ENCODE results near the gene EXOC5. TPM values are rescaled to one million over a fixed set of nuclear protein-coding genes. Genes with fewer than 3 reads are reported as not detected.

Gene EXOC5
- total RNA-seq, 2 donors from 2014 or later = 101 to 107 TPM

GRCh38 chr14:57297852-57298251 lies 29.1 kb upstream of the EXOC5 start:
- no peaks in the 10 kb centered on the region for H3K9me3 Mint-ChIP-seq
- no peak overlapping the region for H3K27ac Mint-ChIP-seq
- 91% methylated on average over 4 of the region's 4 CpGs for WGBS, 2 experiments (ENCODE audit: insufficient coverage in 1 of 2, insufficient read length in 1 of 2)
- Histone ChIP-seq H3K9me3 (ENCODE audit: control insufficient read depth, low read length) (no peaks in the 10 kb centered on the region), H3K27me3 (ENCODE audit: control insufficient read depth, insufficient read depth, low read length, poor library complexity, severe bottlenecking) (no peaks in the 10 kb centered on the region), H3K4me1 (ENCODE audit: control insufficient read depth, insufficient read depth, low read length) (peaks cover 2% of the 10 kb centered on the region), H3K4me3 (ENCODE audit: low read length) (no peak overlapping the region), H3K9ac (ENCODE audit: extremely low read depth, low read length, poor library complexity, severe bottlenecking) (no peak overlapping the region), H3K36me3 (ENCODE audit: control insufficient read depth, insufficient read depth, low read length) (no peaks in the 10 kb centered on the region), H3K27ac (ENCODE audit: low read depth, low read length) (no peak overlapping the region)
- H3K4me3 Mint-ChIP-seq = no peak overlapping the region
- no peaks in the 10 kb centered on the region for H3K36me3 Mint-ChIP-seq (ENCODE audit: low read depth)
- TF ChIP-seq, protein P1, sequence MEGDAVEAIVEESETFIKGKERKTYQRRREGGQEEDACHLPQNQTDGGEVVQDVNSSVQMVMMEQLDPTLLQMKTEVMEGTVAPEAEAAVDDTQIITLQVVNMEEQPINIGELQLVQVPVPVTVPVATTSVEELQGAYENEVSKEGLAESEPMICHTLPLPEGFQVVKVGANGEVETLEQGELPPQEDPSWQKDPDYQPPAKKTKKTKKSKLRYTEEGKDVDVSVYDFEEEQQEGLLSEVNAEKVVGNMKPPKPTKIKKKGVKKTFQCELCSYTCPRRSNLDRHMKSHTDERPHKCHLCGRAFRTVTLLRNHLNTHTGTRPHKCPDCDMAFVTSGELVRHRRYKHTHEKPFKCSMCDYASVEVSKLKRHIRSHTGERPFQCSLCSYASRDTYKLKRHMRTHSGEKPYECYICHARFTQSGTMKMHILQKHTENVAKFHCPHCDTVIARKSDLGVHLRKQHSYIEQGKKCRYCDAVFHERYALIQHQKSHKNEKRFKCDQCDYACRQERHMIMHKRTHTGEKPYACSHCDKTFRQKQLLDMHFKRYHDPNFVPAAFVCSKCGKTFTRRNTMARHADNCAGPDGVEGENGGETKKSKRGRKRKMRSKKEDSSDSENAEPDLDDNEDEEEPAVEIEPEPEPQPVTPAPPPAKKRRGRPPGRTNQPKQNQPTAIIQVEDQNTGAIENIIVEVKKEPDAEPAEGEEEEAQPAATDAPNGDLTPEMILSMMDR (conservative IDR thresholded peaks at IDR 0.05) = no peak
- H3K27me3 Mint-ChIP-seq (ENCODE audit: insufficient read depth) = no peaks in the 10 kb centered on the region
- DNase-seq = no peak
- H3K4me1 Mint-ChIP-seq = peaks cover 4% of the 10 kb centered on the region

DNA sequence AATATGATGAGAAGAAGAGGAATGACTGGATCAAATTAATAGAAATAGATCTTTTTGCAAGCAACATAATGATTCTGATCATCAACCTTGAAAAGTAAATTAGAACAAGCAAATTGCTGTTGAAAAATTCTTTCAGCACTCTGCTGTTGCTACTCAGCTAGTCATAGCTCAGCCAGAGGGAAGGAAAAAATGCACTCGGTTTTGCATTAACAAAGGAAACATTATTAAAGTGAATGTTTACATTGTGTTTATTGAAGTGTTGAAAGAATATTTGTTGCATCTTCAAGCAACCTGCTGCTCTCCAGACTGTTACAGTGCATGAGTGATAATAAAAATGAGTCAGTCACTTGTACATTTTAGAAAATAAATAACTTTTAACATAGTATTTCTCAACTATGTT lies 26.5 kb upstream of the EXOC5 start:
- Histone ChIP-seq H3K27ac (ENCODE audit: low read depth, low read length) (no peak overlapping the region), H3K27me3 (ENCODE audit: control insufficient read depth, insufficient read depth, low read length, poor library complexity, severe bottlenecking) (no peaks in the 10 kb centered on the region), H3K36me3 (ENCODE audit: control insufficient read depth, insufficient read depth, low read length) (peaks cover 8% of the 10 kb centered on the region), H3K4me1 (ENCODE audit: control insufficient read depth, insufficient read depth, low read length) (no peaks in the 10 kb centered on the region), H3K9ac (ENCODE audit: extremely low read depth, low read length, poor library complexity, severe bottlenecking) (no peak overlapping the region), H3K4me3 (ENCODE audit: low read length) (no peak overlapping the region), H3K9me3 (ENCODE audit: control insufficient read depth, low read length) (no peaks in the 10 kb centered on the region)
- Mint-ChIP-seq H3K27ac (no peak overlapping the region), H3K4me1 (peaks cover 13% of the 10 kb centered on the region), H3K4me3 (no peak overlapping the region), H3K9me3 (no peaks in the 10 kb centered on the region), H3K36me3 (ENCODE audit: low read depth) (no peaks in the 10 kb centered on the region), H3K27me3 (ENCODE audit: insufficient read depth) (no peaks in the 10 kb centered on the region)
- DNase-seq = no peak
- TF ChIP-seq, protein P1 (conservative IDR thresholded peaks at IDR 0.05) = no peak
- WGBS, 2 experiments (ENCODE audit: insufficient coverage in 1 of 2, insufficient read length in 1 of 2) = 86 to 88% methylated on average over 1 of the region's 1 CpG

DNA sequence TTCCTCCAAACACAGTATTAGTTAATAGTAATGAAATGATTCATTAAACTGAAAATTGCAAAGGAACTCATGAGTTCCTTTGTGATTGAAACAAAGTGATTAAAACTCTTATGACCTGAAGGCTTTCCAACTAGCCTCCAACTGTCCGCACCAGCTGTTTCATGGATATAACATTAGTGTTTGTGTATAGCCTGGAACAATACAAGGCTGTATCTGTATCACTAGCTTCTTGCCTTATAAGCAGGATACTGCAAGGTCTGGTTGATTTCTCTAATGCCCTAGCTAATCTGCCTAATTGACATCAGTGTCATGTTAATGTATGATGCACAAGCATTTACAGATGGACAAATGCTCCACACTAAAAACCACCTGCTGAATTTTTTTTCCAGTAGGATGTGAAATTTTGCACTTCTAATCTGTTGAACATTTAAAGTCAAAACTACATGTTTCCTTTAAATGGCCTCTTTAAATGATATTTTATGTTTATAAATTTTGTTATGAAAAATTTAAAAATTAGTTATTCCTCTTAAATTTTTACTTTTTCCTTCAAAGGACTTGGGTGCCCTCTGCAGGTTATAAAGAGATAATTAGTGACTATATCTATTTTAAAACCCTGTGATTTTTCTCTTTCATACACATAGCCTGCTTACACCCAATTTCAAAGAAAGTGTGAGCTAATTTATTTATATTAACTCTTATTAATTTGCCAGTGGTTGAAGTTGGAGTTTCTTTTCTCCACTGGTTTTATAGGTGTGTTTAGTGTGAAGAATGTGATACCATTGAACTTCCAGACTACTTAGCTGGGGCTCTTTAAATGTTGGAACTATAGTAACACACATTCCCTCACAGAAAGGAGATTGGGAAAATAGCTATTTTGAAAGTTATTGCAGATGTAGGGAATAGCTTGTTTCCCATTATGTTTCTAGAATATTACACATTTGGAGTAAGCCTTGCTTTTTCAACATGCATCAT lies 25.4 kb upstream of the EXOC5 start:
- no peaks in the 10 kb centered on the region for H3K4me1 ChIP-seq (ENCODE audit: control insufficient read depth, insufficient read depth, low read length)
- no peaks in the 10 kb centered on the region for H3K9me3 ChIP-seq (ENCODE audit: control insufficient read depth, low read length)
- H3K9me3 Mint-ChIP-seq = no peaks in the 10 kb centered on the region
- no peaks in the 10 kb centered on the region for H3K27me3 ChIP-seq (ENCODE audit: control insufficient read depth, insufficient read depth, low read length, poor library complexity, severe bottlenecking)
- peaks cover 19% of the 10 kb centered on the region for H3K36me3 ChIP-seq (ENCODE audit: control insufficient read depth, insufficient read depth, low read length)
- 100% methylated on average over 1 of the region's 1 CpG for WGBS, 2 experiments (ENCODE audit: insufficient coverage in 1 of 2, insufficient read length in 1 of 2)
- H3K4me3 Mint-ChIP-seq = no peak overlapping the region
- H3K27ac Mint-ChIP-seq = no peak overlapping the region
- peaks cover 13% of the 10 kb centered on the region for H3K4me1 Mint-ChIP-seq
- H3K9ac ChIP-seq (ENCODE audit: extremely low read depth, low read length, poor library complexity, severe bottlenecking) = no peak overlapping the region
- H3K27me3 Mint-ChIP-seq (ENCODE audit: insufficient read depth) = no peaks in the 10 kb centered on the region
- no peak overlapping the region for H3K27ac ChIP-seq (ENCODE audit: low read depth, low read length)
- H3K36me3 Mint-ChIP-seq (ENCODE audit: low read depth) = no peaks in the 10 kb centered on the region
- DNase-seq = no peak
- TF ChIP-seq, protein P1 (conservative IDR thresholded peaks at IDR 0.05) = peak; percentile 75
- H3K4me3 ChIP-seq (ENCODE audit: low read length) = no peak overlapping the region

Measured in endodermal cell (in vitro differentiated cells).